Breast epithelium (tissue), 4 donors: ENCODE data around the gene RALGPS2. TPM values are rescaled to one million over a fixed set of nuclear protein-coding genes. Genes with fewer than 3 reads are reported as not detected.

Source experiments
- DNase-seq, 2 donors: peaks; one replicate each; pipeline ENCODE4 v3.0.0-alpha.2; 2019; ENCODE audit warnings: low spot score in 2 of 2
- H3K27ac ChIP-seq, 2 donors: fragments of 200-600 bp; sonication (generic) in 1 of 2; one replicate each; pipeline ENCODE4 v1.5.1; 2016 to 2019; ENCODE audit warnings: mild to moderate bottlenecking in 1 of 2
- H3K27me3 ChIP-seq, 2 donors: fragments of 200-600 bp; sonication (generic) in 1 of 2; one replicate each; pipeline versions ENCODE4 v1.5.1 to v1.6.0; 2017 to 2019; ENCODE audit warnings: control low read depth in 1 of 2, mild to moderate bottlenecking in 1 of 2
- H3K36me3 ChIP-seq: fragments of 200-600 bp; one replicate; pipeline ENCODE4 v1.5.1; 2019
- H3K4me1 ChIP-seq, 2 donors: fragments of 200-600 bp; sonication (generic); one replicate each; pipeline ENCODE4 v1.5.1; 2016 to 2019; ENCODE audit warnings: control low read depth in 1 of 2
- H3K4me3 ChIP-seq, 3 donors: fragments of 200-600 bp; sonication (generic); 1 replicate in 2 of 3; 2 replicates in 1 of 3; pipeline ENCODE4 v1.5.1; 2016 to 2019; ENCODE audit warnings: mild to moderate bottlenecking in 3 of 3, moderate library complexity in 2 of 3
- H3K9me3 ChIP-seq, 2 donors: fragments of 200-600 bp; sonication (generic) in 1 of 2; one replicate each; pipeline ENCODE4 v1.5.1; 2016 to 2019; ENCODE audit warnings: control low read depth in 1 of 2
- POLR2A ChIP-seq: fragments of 450-650 bp; IDR thresholded peaks from one replicate; pipeline ENCODE4 v1.6.1; 2016; ENCODE audit warnings: antibody characterized with exemption, mild to moderate bottlenecking, moderate library complexity
- POLR2AphosphoS5 ChIP-seq, 3 donors: sonication (generic); formaldehyde crosslinking; IDR thresholded peaks; one replicate each; pipeline ENCODE4 v1.6.1; 2017; ENCODE audit warnings: antibody characterized with exemption in 3 of 3
- intact Hi-C: fragments of 100-400 bp; cut with DNase I; formaldehyde crosslinking; loops from one replicate; pipeline ENCODE4 v1.15.1; 2023; ENCODE audit warnings: low total_unique reads
- total RNA-seq, 3 donors: library from RNA; depleted of rRNA; stranded (reverse); fragments of >200 nt; gene quantifications; one replicate each; pipeline ENCODE4 v1.1.0, GENCODE V29; 2016
- TF ChIP-seq, protein P1 (sequence below), 3 donors: fragments of 450-650 bp; IDR thresholded peaks; one replicate each; pipeline ENCODE4 v1.5.1; 2016 to 2017; ENCODE audit warnings: antibody characterized with exemption in 3 of 3, mild to moderate bottlenecking in 3 of 3, moderate library complexity in 3 of 3

The RALGPS2 gene
- total RNA-seq, 3 donors from 2014 or later, result 4.8 to 45.2 (median 43.3) TPM

DNA sequence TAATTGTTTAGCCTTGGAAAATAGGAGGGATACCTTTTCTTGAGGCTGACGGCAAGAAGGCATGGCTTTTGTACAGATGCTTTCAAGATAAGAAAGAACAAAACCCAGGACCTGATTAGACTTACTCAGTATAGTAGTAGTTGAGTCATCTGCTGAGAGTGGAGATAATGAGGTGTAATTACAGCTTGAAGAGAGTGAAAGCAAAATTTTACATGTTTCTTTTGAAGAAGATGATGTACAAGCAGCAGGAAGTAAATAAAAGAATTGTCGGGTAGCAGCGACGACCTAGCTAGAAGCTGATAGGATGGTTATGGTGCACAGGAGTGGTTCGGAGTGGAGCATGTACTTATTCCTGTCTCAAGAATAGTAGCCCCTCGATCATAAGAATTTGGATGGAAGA lies 139.3 kb downstream of the RALGPS2 start:
- Histone ChIP-seq H3K4me3 (peak overlapping the region in 2 of 3 donors; percentile 1 to 36), H3K9me3 (no peaks in the 10 kb centered on the region), H3K27me3 (no peaks in the 10 kb centered on the region), H3K27ac (no peak overlapping the region), H3K36me3 (no peaks in the 10 kb centered on the region), H3K4me1 (no peaks in the 10 kb centered on the region)
- no peak for DNase-seq
- intact Hi-C loops, result no loop called here
- no peak for TF ChIP-seq POLR2AphosphoS5 (IDR thresholded peaks at IDR 0.05)
- TF ChIP-seq, protein P1, sequence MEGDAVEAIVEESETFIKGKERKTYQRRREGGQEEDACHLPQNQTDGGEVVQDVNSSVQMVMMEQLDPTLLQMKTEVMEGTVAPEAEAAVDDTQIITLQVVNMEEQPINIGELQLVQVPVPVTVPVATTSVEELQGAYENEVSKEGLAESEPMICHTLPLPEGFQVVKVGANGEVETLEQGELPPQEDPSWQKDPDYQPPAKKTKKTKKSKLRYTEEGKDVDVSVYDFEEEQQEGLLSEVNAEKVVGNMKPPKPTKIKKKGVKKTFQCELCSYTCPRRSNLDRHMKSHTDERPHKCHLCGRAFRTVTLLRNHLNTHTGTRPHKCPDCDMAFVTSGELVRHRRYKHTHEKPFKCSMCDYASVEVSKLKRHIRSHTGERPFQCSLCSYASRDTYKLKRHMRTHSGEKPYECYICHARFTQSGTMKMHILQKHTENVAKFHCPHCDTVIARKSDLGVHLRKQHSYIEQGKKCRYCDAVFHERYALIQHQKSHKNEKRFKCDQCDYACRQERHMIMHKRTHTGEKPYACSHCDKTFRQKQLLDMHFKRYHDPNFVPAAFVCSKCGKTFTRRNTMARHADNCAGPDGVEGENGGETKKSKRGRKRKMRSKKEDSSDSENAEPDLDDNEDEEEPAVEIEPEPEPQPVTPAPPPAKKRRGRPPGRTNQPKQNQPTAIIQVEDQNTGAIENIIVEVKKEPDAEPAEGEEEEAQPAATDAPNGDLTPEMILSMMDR (IDR thresholded peaks at IDR 0.05), result no peak

DNA sequence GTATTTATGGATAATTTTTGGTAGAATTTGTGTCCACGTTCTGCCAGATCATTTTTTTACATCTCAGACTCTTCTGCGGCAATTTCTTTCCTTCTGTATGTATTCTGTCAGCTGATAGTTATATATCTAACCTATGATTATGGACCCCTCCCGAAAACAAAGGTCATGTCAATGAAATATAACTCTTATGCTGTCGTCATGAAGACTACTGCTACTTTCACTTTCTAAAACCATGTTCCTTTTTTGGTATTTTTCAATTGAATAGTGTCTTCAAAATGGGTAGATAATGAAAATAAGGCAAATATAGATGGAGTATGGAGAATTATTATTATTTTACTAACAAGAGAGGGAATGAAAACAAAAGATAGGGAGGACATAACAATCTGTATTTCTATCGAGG lies 142.6 kb downstream of the RALGPS2 start:
- DNase-seq, result no peak
- Histone ChIP-seq H3K27me3 (no peaks in the 10 kb centered on the region), H3K27ac (peak overlapping the region; percentile 16 to 27), H3K4me1 (no peaks in the 10 kb centered on the region), H3K4me3 (peak overlapping the region; percentile 15 to 45 (median 35)), H3K9me3 (no peaks in the 10 kb centered on the region), H3K36me3 (no peaks in the 10 kb centered on the region)
- intact Hi-C loops, result no loop called here
- TF ChIP-seq POLR2A (no peak), POLR2AphosphoS5 (IDR thresholded peaks at IDR 0.05) (no peak)
- TF ChIP-seq, protein P1 (IDR thresholded peaks at IDR 0.05), result no peak

DNA sequence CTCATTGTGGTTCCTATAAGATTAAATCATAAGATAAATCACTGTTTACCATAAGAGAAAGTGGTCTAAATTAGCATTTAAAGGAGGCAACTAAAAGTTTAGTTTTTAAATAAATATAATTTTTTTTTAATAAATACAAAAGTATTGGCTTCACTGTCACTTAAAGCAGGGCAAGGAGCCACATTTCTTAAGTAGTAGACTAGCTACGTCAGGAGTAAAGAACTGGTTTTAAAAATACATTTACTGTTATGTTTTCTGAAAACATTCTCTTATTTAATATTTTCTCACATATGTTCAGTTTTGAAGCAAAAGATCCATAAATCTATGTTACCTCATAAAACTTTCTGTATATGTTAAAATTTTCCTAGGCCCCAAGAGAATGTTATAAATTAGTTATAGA lies 143.7 kb downstream of the RALGPS2 start:
- H3K4me3 ChIP-seq, result peak overlapping the region; percentile 15 to 41 (median 35)
- no peaks in the 10 kb centered on the region for H3K27me3 ChIP-seq
- DNase-seq, result no peak
- H3K36me3 ChIP-seq, result no peaks in the 10 kb centered on the region
- no peak for TF ChIP-seq POLR2AphosphoS5 (IDR thresholded peaks at IDR 0.05)
- TF ChIP-seq, protein P1 (IDR thresholded peaks at IDR 0.05), result no peak
- no peak for TF ChIP-seq POLR2A
- H3K27ac ChIP-seq, result no peak overlapping the region
- no peaks in the 10 kb centered on the region for H3K9me3 ChIP-seq
- H3K4me1 ChIP-seq, result no peaks in the 10 kb centered on the region
- intact Hi-C loops, result no loop called here

DNA sequence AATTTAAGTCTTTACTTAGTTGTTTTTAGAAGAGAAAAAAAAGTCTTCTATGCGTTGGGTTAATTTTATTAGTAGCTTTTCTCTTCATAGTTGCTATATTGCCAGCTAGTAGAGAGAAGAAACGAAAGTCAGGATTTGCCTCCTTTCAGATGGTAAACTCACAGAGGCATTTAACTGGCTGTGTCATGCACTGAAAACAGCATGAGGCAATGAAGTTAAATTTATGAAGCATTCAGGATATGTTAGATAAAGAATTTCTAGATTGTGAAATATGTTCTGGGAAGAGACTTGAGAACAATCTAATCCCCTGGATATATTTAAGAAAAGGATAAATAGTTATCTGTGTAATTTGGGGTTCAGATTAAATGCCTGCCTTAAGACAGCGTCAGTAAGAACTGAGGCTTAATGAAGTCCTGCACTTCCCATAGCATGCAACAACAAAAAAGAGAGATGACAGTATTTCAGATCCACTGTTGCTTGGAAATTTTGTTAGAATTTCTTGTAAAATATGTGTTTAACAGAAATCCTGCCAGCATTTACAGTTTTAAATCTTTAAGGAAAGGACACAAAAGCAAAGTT lies 144.2 kb downstream of the RALGPS2 start:
- no peak overlapping the region for H3K27ac ChIP-seq
- no peaks in the 10 kb centered on the region for H3K36me3 ChIP-seq
- no peaks in the 10 kb centered on the region for H3K9me3 ChIP-seq
- no peaks in the 10 kb centered on the region for H3K4me1 ChIP-seq
- no peaks in the 10 kb centered on the region for H3K27me3 ChIP-seq
- DNase-seq, result no peak
- TF ChIP-seq, protein P1 (IDR thresholded peaks at IDR 0.05), result no peak
- TF ChIP-seq POLR2AphosphoS5 (IDR thresholded peaks at IDR 0.05) (no peak), POLR2A (no peak)
- intact Hi-C loops, result no loop called here
- peak overlapping the region; percentile 15 to 41 (median 35) for H3K4me3 ChIP-seq

DNA sequence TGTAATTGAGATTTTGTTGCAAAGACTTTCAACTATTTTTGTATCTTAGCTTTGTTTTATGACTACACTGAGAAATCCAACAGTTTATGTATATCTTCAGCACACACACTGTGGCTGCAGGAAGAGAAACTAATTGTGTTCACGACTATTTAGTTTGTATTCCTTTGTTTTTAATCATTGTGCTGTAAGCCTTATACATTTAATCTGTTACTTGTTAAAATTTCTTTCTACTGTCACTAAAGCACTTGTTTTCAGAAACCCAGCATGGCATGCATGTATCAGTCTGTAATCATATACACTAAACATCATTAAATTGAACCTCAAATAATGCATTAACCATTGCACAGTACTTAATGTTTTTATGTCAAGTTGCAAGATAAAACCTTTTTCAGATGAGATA lies 145.2 kb downstream of the RALGPS2 start:
- H3K27me3 ChIP-seq, result no peaks in the 10 kb centered on the region
- DNase-seq, result no peak
- intact Hi-C loops, result no loop called here
- no peak overlapping the region for H3K27ac ChIP-seq
- H3K9me3 ChIP-seq, result no peaks in the 10 kb centered on the region
- H3K4me3 ChIP-seq, result peak overlapping the region in 2 of 3 donors; percentile 15 to 35
- TF ChIP-seq POLR2A (no peak), POLR2AphosphoS5 (IDR thresholded peaks at IDR 0.05) (no peak)
- TF ChIP-seq, protein P1 (IDR thresholded peaks at IDR 0.05), result no peak
- H3K36me3 ChIP-seq, result no peaks in the 10 kb centered on the region
- no peaks in the 10 kb centered on the region for H3K4me1 ChIP-seq
